GM21526 (cell line): Measurements from ENCODE around the gene WWOX.
A peak's percentile ranks its signal among the peaks of the same experiment; 100 is the strongest.

Source experiments
- ATAC-seq: cut with Tn5 transposase; IDR thresholded peaks from one replicate; pipeline ENCODE4 v1.9.1; 2021; ENCODE audit warnings: moderate library complexity; ENCODE audit not compliant: unreplicated experiment, low FRiP score

Gene WWOX

GRCh38 chr16:78763821-78764440 lies 664.5 kb downstream of the WWOX start:
- no peak for ATAC-seq

- no peak for ATAC-seq
Measured at GRCh38 chr16:78764478-78764877, 665.0 kb downstream of the WWOX start.

- no peak for ATAC-seq
Measured at GRCh38 chr16:78768226-78768625, 668.8 kb downstream of the WWOX start.

GRCh38 chr16:78768718-78769117 lies 669.3 kb downstream of the WWOX start:
- no peak for ATAC-seq

- ATAC-seq: peak; percentile 65
Measured at GRCh38 chr16:78770353-78771091, 671.1 kb downstream of the WWOX start.

GRCh38 chr16:78773291-78773702 lies 673.8 kb downstream of the WWOX start:
- no peak for ATAC-seq

GRCh38 chr16:78773706-78774105 lies 674.3 kb downstream of the WWOX start:
- no peak for ATAC-seq

GRCh38 chr16:78775161-78775561 lies 675.7 kb downstream of the WWOX start:
- ATAC-seq: no peak

- no peak for ATAC-seq
Measured at GRCh38 chr16:78778101-78779004, 678.9 kb downstream of the WWOX start.

- ATAC-seq: no peak
Measured at GRCh38 chr16:78780808-78781207, 681.4 kb downstream of the WWOX start.

- no peak for ATAC-seq
Measured at GRCh38 chr16:78782572-78782971, 683.1 kb downstream of the WWOX start.

- ATAC-seq: no peak
Measured at GRCh38 chr16:78783570-78784079, 684.2 kb downstream of the WWOX start.

- no peak for ATAC-seq
Measured at GRCh38 chr16:78784771-78785170, 685.3 kb downstream of the WWOX start.

- no peak for ATAC-seq
Measured at GRCh38 chr16:78785218-78785617, 685.8 kb downstream of the WWOX start.

GRCh38 chr16:78786635-78787034 lies 687.2 kb downstream of the WWOX start:
- no peak for ATAC-seq

- no peak for ATAC-seq
Measured at GRCh38 chr16:78788276-78788675, 688.8 kb downstream of the WWOX start.

- no peak for ATAC-seq
Measured at GRCh38 chr16:78788696-78789095, 689.2 kb downstream of the WWOX start.

- no peak for ATAC-seq
Measured at GRCh38 chr16:78789561-78789960, 690.1 kb downstream of the WWOX start.

GRCh38 chr16:78791011-78791410 lies 691.6 kb downstream of the WWOX start:
- ATAC-seq: no peak

GRCh38 chr16:78791926-78792325 lies 692.5 kb downstream of the WWOX start:
- ATAC-seq: no peak

GRCh38 chr16:78792952-78793351 lies 693.5 kb downstream of the WWOX start:
- ATAC-seq: no peak
